Measurements from ENCODE around the gene ZNF608.

The ZNF608 gene

DNA sequence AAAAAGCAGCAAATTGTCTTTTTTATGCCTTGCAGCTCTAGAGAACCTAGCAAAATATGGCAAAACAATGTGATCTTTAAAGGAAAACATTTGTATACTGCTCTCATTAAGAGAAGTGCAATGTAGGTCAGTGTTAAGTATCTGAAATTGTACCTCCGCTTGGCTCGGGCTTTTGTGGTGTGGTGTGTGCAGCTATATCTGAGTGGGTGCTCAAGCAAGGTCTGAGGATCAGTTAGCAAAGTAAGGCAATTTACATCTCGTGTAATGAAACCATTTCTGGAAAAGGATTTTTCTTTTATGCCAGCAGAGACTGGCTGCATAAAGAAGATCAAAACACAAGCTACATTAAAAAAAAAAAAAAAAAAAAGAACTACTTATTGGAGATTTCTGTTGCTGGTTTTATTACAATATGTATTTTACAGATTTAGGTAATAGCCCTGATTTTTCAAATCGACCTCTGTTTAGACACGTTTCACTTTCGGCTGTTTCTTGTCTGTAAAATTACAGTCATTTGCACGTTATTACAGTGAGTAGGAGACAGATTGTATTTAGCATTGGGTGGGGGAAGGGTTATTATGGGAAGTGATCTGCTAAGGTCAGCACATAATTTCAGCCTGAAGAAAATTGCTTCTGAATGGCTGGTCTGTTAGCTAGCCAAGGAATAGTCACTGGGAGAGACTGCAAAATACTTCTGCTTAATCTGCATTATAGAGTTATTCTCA, 7.9 kb upstream of the ZNF608 start:
- DNase-seq = peak; percentile 74

DNA sequence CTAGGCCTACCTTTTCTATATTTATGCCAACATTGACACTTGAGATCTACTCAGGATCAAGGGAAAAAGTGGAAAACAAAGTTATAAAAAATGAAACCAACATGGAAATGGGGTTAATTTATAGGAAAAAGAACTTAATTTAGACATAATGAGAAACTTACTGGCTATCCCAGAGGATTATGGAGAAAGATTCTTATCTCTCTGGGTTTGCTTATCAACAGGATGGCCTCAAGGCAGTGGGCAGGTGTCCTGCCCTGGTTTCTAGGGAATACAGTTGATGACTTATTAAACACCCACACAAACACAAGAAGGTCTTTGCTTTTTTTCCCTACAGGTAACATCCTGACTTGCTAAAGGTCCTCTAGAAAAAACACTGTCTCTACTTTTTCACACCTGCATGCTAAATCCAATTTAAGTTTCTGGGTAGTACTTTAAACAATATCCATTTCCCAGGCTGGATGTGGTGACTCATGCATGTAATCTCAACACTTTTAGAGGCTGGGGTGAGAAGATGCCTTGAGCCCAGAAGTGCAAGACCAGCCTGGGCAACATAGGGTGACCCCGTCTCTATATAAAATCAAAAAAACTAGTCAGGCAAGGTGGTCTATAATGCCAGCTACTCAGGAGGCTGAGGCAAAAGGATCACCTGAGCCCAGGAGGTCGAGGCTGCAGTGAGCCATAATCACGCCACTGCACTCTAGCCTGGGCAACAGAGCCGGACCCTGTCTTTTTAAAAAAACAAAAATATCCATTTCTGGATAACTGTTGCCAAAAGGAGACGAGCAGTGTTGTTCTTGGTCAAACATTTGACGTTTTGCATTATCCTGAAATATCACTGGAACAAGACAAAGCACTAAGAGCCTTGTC, 6.6 kb upstream of the ZNF608 start:
- DNase-seq = no peak

DNA sequence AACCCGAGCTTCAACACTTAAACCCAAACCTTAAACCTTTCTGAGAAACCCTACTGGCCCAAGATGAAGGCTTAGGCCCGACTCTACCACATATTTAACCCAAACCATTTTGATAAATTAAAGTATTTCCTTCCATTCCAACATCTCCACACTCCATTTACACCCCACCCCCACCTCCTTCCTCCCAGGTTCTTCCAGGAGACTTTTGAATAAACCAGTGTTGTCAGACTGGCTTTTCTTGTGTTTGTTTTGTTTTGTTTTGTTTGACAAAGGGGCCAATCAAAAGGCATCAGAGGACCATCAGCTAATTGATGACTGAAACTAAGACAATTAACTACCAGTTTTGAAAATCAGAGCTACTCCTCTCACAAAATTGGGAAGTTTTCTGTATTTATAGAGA, 4.6 kb upstream of the ZNF608 start:
- DNase-seq = no peak

DNA sequence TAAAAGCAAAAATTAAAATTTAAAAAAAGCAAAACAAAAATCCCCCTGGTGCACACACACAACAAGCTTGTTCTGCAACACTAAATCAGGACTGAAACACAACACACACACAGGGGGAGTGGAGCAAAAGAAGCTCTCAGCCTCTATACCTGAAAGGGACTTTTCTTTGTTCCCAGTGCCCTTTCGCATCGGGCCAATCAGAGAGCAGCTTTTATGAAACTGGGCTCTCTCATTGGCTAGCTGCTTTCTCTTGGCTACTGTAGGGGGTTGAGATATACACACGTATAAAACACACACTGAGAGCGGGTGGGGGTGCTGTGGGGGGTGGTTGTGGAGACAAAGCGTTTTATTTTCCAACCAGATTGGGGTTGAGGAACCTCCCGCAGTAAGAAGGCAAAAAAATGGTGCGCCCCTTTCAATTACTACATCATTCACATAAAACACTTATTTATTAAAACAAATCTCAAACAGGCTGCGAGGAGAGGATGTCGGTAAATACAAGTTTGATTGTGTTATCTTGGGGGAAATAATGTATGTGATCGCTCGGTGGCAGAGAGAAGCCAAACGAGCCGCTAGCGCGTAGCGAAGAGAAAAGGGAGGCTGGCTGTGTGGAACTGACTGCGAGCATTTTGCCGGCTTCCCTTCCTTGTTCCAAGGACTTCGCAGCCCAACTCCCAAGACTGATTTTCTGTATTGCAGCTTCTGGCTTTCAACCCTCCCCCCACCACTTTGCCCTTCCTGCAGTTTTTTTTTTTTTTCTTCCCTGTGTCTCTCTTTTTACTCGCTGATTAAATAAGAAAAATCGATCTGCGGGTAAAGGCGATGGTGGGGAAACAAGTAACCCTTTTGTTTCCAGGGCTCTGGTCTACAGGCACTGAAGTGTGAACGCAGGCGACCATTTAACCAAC, 2.5 kb upstream of the ZNF608 start:
- peak; percentile 97 for DNase-seq

DNA sequence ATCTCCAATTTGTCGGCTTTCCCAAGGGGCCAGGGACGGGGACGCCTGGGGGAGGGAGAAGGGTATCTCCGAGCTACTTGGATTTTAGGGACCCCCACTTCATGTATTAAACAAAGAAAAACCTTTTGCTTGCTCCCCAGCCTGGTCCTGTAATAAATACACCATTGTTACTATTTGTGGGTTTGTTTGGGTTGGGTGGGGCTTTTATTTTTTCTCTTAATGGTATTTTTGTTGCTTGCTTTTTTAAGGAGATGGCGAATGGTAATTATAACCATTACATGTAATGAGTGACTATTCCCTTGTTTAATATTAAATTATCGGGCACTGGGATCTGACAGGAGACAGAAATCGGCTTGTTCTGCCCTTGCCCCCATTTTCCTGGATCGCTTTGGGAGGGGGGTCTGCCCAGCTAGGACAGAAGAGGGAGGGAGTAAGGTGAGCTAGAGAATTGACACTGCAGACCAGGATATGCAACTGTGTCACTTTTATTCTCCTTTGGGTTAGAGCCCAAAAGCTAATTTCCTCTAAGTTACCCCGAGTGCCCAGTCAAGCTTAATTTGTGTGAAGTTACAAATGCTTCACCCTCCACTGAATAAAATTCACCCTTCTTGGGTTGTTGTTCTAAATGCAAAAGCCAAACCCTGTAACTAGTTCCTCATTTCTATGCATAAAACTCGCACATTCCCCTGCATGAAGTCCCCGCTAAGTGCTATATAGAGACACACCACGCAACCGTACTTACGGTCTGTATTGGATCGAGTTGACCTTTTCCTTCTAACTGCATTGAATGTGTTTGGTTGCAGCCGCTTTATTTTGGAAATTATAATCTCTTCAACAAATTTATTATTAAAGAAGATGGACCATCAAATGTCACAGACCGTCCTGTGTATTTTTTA, 1.6 kb upstream of the ZNF608 start:
- DNase-seq = peak; percentile 87

DNA sequence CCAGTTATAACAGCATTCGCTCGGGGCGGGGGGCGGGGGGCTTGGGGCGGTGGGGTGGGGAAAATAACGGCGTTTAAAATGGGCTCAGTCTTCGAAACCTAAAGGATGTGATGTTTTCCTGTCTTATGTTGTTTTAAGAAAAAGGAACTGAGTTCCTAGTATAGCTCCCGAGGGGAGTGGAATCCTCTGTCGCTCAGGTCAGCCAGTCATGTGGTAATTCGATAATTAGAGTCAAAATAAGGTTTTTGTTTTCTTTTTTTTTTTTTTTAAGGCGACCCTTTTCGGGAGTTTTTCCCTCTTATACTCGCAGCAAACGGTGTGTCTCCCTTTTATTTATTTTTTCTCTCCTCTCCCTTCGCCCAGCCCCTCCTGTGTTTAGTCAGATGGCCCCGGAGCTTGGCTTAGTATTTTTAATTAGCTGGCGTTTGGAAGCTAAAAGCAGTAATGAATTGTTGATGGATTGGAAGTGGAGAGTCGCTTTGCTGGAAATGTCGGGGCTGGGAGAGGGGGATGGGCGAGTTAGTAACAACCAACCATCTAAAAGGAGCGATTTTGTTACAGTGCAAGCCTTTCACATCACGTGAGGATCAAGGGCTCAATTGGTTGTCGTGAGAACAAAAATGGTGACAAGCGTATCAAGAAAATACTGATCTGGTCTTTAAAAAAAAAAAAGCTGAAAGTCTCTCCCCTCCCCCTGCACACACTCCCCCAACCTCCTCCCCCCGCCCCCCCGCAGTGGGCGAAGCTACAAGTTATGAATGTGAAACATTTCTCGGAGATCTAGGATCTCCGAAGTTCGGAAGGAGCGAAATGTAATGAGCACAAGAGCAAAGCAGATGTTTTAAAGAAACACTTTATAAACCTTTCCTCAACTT, 714 bp upstream of the ZNF608 start:
- peak; percentile 98 for DNase-seq

DNA sequence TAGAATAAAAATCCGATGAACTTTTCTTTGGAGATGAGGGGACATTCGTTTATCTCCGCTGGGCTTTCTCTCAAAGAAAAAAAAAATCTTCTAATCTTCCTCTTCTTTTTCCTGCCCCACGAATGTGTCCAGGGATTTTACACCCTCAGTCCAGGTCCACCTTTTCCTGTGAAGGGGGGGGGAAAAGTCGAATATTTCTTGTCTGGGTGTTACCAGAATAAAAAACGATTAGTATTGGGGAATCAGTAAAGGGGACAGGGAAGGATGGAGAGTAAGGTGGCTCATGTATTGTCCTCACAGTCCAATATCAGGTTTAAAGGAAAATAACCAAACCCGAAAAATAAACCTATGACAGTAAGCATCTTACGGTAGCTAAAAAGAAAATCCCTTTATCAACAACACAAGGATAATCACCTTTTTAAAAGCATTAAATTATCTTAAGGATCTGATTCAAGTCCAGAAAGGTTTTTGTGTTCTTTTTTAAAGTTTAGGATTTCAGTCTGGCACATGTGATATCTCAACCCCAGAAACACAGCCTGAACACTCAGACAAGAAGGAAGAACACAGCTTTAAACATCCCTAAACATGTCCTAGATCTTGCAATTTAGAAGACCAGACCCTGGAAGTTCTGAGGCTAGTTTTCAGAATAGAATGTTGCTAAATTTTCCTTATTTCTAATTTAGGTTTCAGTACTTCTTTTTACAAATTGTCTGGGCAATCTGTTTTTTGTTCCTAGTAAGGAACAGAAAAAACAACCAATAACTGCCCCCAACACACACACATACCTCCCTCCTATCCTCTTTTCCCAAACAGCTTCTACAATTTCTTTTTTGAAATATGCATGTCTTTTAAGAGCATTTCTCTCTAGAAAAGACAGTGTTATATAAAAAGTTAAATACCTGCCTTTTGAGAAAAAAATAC, 1.2 kb downstream of the ZNF608 start:
- peak; percentile 84 for DNase-seq

DNA sequence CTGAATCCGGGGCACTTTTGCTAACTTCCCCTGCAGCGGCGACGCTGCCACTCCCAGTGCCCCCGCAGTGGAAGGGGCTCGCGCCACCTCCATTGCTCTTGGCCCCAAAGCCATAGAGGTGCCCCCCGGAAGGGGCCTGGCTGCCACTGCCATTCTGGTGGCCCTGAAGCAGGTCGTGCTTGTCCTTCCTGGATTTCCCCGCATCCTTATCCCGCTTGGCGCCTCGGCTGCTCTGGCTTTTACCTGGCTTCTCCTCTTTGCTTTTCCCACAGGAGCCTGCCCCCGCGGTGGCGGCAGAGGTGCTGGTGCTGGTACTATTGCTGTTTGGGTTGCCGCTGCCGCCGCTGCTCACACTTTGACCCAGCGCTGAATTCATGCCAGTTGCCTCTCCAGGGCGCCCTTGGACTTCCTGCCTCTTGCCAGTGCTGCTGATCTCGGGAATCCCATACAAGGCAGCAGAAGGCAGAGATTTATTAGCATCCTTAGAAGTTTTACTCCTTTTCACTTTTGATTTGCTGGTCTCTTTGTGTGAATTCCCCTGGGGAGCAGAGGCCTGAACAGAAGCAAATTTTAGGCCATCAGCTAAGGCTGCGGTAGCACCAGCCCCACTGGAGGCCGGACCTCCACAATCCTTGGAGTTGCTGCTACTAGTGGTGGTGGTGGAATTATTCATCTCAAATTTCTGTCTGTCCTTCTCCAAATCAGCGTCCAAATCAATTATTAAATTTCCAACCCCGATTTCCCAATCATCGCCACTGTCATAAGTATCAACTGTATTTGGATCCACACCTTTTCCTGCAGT, 2.1 kb downstream of the ZNF608 start:
- DNase-seq = no peak

DNA sequence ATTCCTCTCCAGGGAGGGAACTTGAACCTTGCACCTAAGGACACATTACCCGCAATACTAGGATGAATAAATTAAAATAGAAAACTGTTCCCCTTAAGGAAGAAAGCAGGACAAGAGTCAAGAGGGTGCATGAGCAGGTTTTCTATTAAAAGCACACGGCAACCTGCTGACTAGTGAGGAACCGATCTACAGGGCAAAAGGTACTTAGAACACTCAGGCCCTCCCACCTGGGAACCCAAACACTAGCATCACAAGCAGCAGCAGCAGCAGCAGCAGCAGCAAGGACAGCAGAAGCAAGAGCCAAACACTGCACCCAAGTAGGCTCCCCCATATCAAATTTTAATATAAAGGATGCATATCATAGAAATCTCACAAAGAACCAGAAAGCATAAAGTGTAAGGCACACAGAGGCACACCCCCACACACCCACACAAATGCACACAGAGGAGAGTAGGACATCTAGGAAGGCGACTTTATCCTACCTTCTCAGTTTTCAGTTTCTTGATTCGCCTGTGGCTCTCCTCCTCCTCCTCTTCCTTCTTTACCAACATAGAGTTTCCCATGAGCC, 2.8 kb downstream of the ZNF608 start:
- peak; percentile 79 for DNase-seq

DNA sequence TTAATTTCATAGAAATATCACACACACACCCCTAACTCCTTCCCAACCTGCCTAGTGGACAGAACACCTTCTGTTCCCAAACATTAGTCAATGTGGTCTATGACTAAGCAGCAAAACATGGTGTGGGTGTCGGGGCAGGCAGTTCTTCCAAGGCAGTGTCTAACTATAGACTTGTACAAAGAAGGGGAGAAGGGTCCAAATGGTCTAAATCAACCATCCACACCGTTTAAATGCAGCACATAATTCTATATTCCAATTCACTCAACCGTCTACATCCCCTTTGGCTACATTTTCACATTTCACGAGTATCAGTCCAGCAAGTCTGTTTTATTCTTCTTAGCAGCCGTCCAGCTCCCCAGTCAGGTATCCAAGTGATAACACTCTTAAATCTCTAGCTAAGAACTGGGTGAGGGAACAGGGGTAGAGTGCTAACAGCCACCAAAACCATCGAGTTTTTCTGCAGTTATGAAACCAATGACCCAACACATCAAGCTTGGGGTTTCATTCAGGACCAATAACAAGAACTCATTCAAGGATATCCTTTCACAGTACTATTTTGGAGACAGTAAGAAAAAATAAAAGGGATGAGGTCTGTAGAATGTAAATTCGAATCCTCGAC, 3.3 kb downstream of the ZNF608 start:
- DNase-seq = no peak

DNA sequence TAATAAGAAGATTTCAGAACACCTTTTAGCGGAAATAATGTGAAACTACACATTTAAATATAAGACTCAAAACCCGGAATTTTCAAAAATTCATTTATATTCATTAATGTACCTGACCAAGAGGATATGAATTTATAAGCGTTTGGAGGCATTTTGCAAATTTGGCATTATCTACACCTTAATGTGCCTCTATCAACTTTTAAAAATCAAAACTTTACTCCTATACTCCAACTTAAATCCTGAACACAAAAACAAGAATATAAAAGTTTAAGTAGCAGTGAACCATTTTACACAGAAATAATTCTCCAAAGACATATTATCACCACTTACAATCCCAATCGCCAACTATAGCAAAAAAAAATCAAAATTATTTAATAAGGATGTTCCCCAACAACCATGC, 3.9 kb downstream of the ZNF608 start:
- no peak for DNase-seq

DNA sequence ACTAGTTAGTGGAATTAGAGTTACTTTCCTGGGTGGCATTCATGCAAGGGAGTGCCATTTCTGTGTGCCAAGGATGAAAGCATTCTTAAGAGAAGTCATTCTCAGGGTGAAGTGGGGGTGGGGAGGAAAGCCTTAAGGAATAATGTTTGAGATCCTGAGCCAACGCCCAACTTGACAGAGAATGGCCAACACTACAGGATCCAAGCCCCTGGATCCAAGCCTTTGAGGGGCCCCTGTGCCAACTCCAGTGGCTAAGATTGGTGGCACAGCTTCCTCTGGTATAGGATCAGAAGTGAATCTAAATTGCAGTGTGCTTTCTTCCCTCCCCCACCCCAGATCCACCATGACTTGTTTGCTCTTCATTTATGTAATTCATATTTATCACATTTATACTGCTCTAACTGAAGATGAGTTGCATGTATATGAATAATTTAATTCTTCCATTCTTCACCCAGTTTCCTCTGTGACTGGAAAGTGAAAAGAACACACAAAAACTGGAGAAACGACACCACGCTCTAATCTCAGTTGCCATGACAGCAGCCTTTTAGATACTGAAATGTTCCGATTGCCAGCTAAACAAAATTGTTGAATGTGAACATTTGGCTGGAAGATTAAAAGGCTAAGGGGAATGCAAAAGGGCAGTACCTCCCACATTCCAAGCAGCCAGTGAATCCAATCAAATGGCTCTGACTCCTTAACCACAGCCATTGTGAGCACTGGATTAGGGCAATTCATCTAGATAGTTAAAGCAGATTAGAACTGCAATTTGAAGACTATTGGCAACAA, 4.5 kb downstream of the ZNF608 start:
- DNase-seq = peak; percentile 94

DNA sequence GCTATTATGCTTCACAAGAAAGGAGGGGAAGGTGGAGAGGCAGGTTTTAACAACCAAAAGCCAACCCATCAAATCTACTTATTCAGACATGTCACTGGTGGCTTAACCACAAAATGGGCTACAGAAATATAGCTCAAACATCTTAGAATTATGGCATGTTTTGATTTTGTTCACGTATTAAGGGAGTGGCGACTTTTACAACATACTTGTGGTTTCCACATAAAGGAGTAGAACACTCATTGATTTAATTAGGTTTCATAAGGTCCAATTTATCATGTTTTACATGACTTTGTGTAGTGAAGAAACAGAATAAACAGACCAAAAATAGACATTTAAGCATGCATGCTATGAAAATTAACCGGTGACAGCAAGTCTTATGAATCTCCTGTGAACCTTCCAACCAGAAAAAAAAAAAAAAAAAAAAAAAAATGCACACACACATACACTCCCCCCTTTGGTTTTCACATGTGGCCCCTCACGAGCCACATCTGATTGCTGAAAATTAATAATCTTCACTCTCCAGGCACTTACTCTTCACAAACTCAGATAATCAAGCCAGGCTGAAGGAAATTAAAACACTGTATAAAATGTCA, 5.4 kb downstream of the ZNF608 start:
- peak; percentile 77 for DNase-seq

DNA sequence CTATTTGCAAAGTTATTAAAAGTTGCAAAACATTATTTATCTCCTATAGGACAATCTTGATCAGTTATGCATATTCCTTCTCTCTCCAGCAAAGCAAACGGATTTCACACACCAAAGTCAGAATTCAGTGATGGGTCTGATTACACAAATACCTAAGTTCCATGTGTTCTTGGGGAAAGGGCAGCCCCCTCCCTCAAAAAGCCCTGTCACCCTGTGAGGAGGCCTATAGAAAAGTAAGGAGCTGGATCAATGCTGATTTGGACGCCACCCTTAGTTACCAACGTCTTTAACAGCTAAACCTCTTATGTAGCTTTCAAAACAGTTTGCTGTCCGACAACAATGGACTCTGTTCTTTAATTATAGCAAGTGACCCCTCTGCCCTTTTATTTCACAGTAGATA, 6.4 kb downstream of the ZNF608 start:
- DNase-seq = peak; percentile 69

DNA sequence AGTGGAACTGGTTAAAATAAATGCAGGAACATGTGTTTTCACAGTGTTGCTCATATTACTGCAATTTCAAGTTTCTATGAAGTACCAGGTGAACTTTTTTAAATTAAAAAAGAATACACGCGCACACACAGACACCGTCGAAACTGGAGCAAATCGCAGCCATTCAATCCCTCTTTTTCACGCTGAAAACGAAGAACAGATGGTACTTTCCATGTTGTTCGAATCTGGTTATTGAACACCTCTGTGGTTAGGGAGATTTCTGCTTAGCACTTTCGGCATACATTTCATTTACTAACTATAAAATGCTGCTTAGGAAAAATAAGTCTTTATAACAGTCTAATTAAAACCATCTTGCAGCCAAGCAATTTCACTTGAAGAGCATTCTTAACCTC, 6.8 kb downstream of the ZNF608 start:
- DNase-seq = no peak

DNA sequence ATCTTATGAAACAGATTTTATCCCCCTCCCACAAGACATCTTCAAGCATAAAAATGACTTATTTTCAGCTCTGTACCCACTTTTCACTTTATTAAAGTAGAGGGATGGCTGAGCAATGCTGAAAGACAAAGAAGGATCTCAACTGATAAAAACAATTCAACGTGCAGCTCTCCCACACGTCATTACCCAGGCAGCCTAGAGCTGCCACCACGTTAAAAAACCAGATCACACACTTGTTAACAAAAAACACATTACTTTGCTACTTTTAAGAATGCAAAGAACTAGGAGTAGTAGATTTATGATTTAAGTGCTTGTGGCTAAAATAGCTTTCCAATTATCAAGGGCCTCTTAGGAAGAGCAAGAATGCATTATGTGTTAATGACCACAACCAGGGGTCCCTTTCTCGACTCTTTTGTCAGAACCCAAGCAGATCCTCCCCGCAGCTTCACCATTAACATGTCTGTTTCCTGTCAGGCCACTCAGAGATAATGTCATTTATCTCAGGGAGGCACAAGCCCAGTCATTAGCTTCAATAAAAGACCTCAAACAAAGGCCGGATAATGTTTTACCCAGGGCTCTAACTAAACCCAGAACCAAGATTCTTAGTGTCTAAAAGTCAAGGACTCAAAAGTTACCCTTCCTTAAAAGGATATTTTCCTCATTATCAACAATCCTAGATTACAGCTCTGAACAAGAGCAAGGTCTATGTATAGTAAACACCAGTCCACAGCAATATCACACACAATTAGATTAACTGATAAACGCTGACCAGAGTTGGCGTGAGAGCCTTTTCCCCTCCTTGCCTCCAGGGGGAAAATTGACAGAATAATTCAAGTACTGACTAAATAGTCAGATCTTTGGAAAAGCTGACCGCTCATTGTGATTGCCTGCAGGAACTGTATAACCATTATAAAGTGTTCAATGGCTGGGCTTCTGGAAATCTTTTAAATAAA, 7.5 kb downstream of the ZNF608 start:
- peak; percentile 93 for DNase-seq
